Measurements from ENCODE around the gene TXNRD2.
"Not testable (repeated sequence)": the region's sequence is repeated elsewhere in the genome, so short reads cannot be mapped to it uniquely, and the experiment has no call there.

TXNRD2 gene

DNA sequence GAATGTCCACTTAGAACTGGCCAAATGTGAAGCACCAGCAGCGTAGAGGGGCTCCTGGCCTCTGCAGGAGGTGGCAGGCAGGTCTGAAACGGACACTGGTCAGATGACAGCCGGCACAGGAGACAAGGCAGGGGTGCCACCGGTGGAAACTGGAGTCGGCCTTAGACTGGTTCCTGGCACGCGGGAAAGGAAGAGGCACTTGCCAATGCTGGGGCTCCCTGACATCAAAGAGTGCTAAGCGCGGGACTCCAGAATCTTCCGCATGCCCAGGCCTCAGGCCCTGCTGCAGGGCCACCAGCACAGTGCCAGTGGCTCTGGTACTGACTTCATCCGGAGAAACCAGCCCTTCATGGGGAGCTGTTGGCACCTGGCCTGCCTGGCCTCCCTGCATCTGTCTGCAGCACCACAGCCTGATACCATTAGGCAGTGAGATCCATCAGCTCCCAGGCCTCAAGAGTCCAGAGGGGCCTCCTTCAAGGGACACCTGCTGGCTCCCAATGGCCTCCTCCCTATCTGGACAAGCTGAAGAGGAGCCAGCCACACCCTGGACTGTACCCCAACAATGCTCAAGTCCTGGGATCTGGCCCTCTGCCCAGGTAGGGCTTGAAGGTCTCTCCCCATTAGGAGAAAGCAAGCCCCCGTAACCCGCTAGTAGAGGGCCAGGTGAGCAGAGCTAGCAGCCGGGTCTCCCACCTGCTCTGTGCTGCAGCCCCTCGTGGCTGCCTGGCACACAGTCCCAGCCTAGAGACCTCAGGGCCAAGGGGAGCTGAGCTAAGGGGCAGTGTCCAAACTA, 57.3 kb downstream of the TXNRD2 start:
- H3K36me3 ChIP-seq (ENCODE audit: control insufficient read depth, insufficient read depth, low read length): no peaks in the 10 kb centered on the region
- H3K9me3 ChIP-seq (ENCODE audit: control insufficient read depth, insufficient read depth, low read length): no peaks in the 10 kb centered on the region
- H3K27ac ChIP-seq (ENCODE audit: low read length): no peak overlapping the region
- no peak overlapping the region for H3K4me3 ChIP-seq (ENCODE audit: low read length)
- H3K4me1 ChIP-seq (ENCODE audit: control insufficient read depth, insufficient read depth, low read length): peaks cover 13% of the 10 kb centered on the region
- DNase-seq (ENCODE audit: low read depth, low spot score): no peak
- H3K27me3 ChIP-seq (ENCODE audit: control insufficient read depth, insufficient read depth, low read length): no peaks in the 10 kb centered on the region
- no CpG with 5 or more reads among the region's 15 CpGs for WGBS (ENCODE audit: insufficient coverage, insufficient read length)

DNA sequence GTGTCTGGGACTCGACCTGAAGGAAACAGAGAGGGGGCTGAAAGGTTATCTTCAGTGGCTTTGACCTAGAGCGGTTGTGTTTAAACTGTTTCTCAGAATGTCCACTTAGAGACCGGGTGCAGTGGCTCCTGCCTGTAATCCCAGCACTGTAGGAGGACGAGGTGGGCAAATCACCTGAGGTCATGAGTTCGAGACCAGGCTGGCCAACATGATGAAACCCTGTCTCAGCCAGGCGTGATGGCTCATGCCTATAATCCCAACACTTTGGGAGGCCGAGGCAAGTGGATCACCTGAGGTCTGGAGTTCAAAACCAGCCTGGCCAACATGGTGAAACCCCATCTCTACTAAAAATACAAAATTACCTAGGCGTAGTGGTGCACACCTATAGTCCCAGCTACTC, 58.2 kb downstream of the TXNRD2 start:
- H3K27me3 ChIP-seq (ENCODE audit: control insufficient read depth, insufficient read depth, low read length); H3K4me3 ChIP-seq (ENCODE audit: low read length); DNase-seq (ENCODE audit: low read depth, low spot score); H3K27ac ChIP-seq (ENCODE audit: low read length); H3K36me3 ChIP-seq (ENCODE audit: control insufficient read depth, insufficient read depth, low read length); H3K9me3 ChIP-seq (ENCODE audit: control insufficient read depth, insufficient read depth, low read length): not testable (repeated sequence)
- peaks cover 15% of the 10 kb centered on the region for H3K4me1 ChIP-seq (ENCODE audit: control insufficient read depth, insufficient read depth, low read length)
- no CpG with 5 or more reads among the region's 8 CpGs for WGBS (ENCODE audit: insufficient coverage, insufficient read length)

DNA sequence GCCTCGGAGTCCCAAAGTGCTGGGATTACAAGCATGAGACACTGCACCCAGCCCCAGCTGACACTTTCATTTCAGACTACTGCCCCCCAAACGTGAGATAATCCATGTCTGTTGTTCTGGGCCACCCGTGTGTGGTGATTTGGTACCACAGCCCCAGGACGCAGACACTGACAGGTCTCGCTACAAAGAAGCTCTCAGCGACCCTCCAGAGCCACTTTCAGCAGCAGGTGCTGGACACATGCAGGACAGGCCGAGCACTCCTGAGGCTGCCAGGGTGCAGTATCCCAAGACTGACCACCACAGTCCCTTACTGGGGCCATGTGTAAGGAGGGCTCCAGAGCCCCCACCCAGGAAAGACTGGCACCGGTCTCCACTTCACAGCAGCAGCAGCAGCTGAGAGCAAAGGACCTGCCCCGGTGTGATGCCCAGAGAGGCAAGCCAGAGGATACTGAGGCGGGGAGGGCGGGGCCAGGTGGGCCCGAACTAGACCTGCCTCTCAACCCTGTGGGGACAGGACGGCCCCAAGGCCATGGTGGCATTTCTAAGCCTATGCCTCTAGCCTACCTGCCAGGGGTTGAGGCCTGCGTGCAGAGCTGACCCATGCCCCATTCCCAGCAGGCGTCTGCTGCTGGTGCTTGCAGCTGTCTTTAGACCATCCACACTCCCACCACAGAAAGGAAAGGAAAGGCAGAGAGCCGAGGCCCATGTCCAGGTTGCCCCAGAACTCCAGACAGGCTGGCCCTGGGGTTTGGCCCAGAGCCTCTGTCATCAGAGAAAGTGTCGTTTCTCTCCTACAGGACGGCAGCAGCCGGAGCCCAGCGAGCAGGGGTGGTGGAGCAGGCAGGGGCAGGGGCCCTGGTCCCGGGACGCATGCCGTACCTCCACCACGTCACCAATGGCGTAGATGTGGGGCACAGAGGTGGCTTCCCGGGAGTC, 58.9 kb downstream of the TXNRD2 start:
- Histone ChIP-seq H3K4me1 (ENCODE audit: control insufficient read depth, insufficient read depth, low read length) (peaks cover 17% of the 10 kb centered on the region), H3K4me3 (ENCODE audit: low read length) (no peak overlapping the region), H3K36me3 (ENCODE audit: control insufficient read depth, insufficient read depth, low read length) (no peaks in the 10 kb centered on the region), H3K27ac (ENCODE audit: low read length) (no peak overlapping the region), H3K27me3 (ENCODE audit: control insufficient read depth, insufficient read depth, low read length) (no peaks in the 10 kb centered on the region), H3K9me3 (ENCODE audit: control insufficient read depth, insufficient read depth, low read length) (no peaks in the 10 kb centered on the region)
- no CpG with 5 or more reads among the region's 26 CpGs for WGBS (ENCODE audit: insufficient coverage, insufficient read length)
- no peak for DNase-seq (ENCODE audit: low read depth, low spot score)

DNA sequence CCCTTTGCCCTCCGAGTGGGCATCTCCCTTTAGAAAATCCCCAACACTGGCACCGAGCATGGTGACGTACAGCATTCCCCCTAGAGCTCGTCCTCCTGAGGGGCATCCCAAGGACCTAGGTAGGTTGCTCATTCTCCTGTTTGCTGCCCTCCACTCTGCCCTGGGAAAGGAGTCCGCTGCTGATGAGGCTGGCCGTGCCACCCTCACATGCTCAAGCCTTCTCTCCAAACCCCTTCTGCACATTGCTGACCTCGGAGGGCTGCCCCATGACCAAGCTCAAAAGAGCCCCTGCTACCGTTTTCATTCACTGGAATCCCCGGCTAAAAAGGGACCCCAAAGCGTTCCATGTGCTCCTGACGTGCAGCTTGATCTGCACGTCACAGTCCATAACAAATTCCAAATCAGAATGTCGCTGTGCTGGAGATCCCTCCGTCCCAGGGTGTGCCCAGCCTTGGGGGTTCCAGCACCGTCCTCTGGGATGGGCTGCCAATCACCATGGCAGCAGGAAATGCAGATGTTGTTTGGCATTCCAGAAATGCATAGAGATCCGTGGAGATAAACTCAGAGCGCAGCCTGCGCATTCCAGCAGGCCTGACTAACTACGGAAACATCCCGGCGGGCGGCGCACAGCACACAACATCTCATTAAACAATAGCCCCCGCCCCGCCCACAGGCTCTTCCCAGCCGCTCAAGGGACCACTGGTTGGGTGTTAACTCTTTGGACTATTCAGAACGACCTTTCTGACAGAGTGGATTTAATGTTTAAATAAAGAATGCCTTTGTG, 60.6 kb downstream of the TXNRD2 start:
- no peaks in the 10 kb centered on the region for H3K27me3 ChIP-seq (ENCODE audit: control insufficient read depth, insufficient read depth, low read length)
- H3K4me3 ChIP-seq (ENCODE audit: low read length): 0 out of 2 replicates have a peak overlapping the region, but pooled peaks have one; percentile 4
- WGBS (ENCODE audit: insufficient coverage, insufficient read length): no CpG with 5 or more reads among the region's 27 CpGs
- no peaks in the 10 kb centered on the region for H3K9me3 ChIP-seq (ENCODE audit: control insufficient read depth, insufficient read depth, low read length)
- peak; percentile 94 for DNase-seq (ENCODE audit: low read depth, low spot score)
- H3K4me1 ChIP-seq (ENCODE audit: control insufficient read depth, insufficient read depth, low read length): peaks cover 17% of the 10 kb centered on the region
- no peak overlapping the region for H3K27ac ChIP-seq (ENCODE audit: low read length)
- H3K36me3 ChIP-seq (ENCODE audit: control insufficient read depth, insufficient read depth, low read length): no peaks in the 10 kb centered on the region

DNA sequence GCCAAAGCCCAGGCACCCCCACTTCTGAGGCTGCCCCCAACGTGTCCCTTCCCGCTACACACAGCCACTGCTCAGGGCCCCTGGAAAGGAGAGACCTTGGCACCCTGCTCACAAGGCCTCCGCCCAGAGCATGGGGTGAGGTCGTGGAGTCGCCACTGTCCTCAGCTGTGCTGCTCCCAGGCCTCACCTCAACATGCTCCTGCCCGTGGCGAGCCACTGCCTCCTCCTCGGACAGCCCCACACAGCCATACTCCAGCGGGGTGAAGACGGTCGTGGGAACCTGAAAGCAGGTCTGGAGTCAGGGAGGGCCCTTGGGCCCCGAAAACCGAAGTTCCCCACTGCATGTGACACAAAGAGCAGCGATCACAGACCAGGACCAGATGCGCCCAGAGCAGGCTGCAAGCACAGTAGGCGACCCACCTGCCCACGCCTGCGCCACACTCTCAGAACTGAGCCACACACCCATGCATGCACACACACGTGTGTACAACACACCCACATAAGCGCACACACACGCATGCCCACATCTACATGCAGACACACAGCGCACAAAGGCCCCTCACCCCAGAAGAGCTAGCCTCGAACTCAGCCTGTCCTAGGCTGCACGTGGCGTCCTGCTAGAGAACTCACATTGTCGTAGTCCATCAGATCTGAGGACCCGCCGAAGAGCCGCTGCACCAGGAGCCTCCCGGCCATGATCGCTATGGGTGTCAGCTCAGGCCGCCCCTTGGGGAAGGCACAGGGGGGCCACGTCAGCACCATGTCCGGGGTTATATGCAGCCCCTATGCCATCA, 61.4 kb downstream of the TXNRD2 start:
- H3K27ac ChIP-seq (ENCODE audit: low read length): no peak overlapping the region
- no CpG with 5 or more reads among the region's 34 CpGs for WGBS (ENCODE audit: insufficient coverage, insufficient read length)
- no peak for DNase-seq (ENCODE audit: low read depth, low spot score)
- H3K36me3 ChIP-seq (ENCODE audit: control insufficient read depth, insufficient read depth, low read length): no peaks in the 10 kb centered on the region
- peaks cover 17% of the 10 kb centered on the region for H3K4me1 ChIP-seq (ENCODE audit: control insufficient read depth, insufficient read depth, low read length)
- H3K9me3 ChIP-seq (ENCODE audit: control insufficient read depth, insufficient read depth, low read length): no peaks in the 10 kb centered on the region
- no peaks in the 10 kb centered on the region for H3K27me3 ChIP-seq (ENCODE audit: control insufficient read depth, insufficient read depth, low read length)
- no peak overlapping the region for H3K4me3 ChIP-seq (ENCODE audit: low read length)

DNA sequence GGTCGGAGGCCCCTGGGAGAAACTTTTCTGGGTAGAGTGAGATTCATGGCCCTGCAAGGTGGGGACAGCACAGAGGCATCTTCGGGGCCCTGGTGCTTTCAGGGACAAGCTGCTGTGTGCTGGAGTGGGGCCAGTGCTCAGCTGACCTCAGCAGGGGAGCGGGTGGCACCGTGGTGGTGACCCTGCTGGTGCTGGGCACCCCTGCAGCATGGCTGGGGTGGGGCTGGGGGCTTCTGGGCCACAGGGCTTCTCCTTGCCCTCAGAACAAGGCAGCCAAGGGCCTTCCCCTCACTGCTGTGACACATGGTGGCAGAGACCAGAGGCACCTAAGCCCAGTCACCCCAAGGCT, 62.0 kb downstream of the TXNRD2 start:
- no peak for DNase-seq (ENCODE audit: low read depth, low spot score)
- Histone ChIP-seq H3K9me3 (ENCODE audit: control insufficient read depth, insufficient read depth, low read length) (no peaks in the 10 kb centered on the region), H3K4me1 (ENCODE audit: control insufficient read depth, insufficient read depth, low read length) (peaks cover 17% of the 10 kb centered on the region), H3K4me3 (ENCODE audit: low read length) (no peak overlapping the region), H3K36me3 (ENCODE audit: control insufficient read depth, insufficient read depth, low read length) (no peaks in the 10 kb centered on the region), H3K27ac (ENCODE audit: low read length) (no peak overlapping the region), H3K27me3 (ENCODE audit: control insufficient read depth, insufficient read depth, low read length) (no peaks in the 10 kb centered on the region)
- no CpG with 5 or more reads among the region's 4 CpGs for WGBS (ENCODE audit: insufficient coverage, insufficient read length)

DNA sequence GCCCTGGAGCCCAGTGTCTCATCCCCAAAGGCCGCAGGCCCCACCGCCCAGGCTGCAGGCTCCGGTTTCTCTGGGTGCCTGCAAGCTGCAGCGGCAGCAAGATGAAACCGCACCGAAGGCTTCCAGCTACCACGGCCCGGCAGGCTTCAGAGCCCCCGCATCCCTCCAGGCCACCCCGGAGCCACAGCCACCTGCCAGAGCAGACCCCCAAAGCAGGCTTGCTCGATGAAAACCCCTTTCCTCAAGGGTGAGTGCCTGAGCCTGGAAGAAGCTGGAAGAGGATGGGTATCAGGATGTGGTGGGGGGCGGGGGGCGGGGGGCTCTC, 62.4 kb downstream of the TXNRD2 start:
- Histone ChIP-seq H3K36me3 (ENCODE audit: control insufficient read depth, insufficient read depth, low read length) (no peaks in the 10 kb centered on the region), H3K9me3 (ENCODE audit: control insufficient read depth, insufficient read depth, low read length) (no peaks in the 10 kb centered on the region), H3K27me3 (ENCODE audit: control insufficient read depth, insufficient read depth, low read length) (no peaks in the 10 kb centered on the region), H3K4me1 (ENCODE audit: control insufficient read depth, insufficient read depth, low read length) (peaks cover 17% of the 10 kb centered on the region), H3K27ac (ENCODE audit: low read length) (no peak overlapping the region), H3K4me3 (ENCODE audit: low read length) (no peak overlapping the region)
- no CpG with 5 or more reads among the region's 13 CpGs for WGBS (ENCODE audit: insufficient coverage, insufficient read length)
- DNase-seq (ENCODE audit: low read depth, low spot score): no peak

DNA sequence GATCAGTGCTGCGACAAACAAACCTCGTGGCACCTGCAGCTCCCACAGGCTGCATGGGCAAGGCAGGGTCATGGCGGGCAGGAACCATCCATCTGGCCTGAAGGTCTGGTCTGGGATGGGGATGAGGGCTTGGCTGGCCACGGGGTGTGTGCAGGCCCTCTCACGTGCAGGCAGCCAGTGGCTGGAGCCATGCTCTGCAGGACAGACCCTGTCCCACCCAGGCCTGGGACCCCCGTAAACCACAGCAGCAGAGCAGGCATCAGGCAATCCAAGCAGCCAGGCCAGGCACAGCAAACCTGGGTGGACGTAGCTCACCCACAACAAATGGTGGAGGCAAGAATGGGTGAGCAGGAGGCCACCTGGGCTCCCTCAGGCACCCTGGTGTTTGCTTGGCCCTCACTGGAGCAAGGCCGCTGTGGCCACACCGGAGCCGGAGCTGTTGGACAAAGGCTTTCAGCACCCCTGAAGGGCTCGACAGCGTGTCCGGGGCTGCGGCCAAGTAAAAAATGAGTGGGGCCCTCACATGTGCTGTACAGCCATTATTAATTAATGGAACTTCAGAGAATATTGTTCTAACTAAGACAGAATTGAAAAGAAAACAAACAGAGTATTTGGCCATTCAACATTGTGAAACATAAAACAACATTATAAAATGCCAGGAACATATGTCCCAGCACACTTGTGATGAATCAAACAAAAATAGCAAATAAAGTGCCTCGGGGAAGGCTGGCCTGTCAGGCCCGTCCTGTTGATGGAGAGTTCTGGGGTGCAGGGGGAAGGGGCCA, 63.0 kb downstream of the TXNRD2 start:
- Histone ChIP-seq H3K4me3 (ENCODE audit: low read length) (no peak overlapping the region), H3K36me3 (ENCODE audit: control insufficient read depth, insufficient read depth, low read length) (no peaks in the 10 kb centered on the region), H3K4me1 (ENCODE audit: control insufficient read depth, insufficient read depth, low read length) (peaks cover 17% of the 10 kb centered on the region), H3K9me3 (ENCODE audit: control insufficient read depth, insufficient read depth, low read length) (no peaks in the 10 kb centered on the region), H3K27ac (ENCODE audit: low read length) (no peak overlapping the region), H3K27me3 (ENCODE audit: control insufficient read depth, insufficient read depth, low read length) (no peaks in the 10 kb centered on the region)
- no peak for DNase-seq (ENCODE audit: low read depth, low spot score)
- WGBS (ENCODE audit: insufficient coverage, insufficient read length): no CpG with 5 or more reads among the region's 16 CpGs

DNA sequence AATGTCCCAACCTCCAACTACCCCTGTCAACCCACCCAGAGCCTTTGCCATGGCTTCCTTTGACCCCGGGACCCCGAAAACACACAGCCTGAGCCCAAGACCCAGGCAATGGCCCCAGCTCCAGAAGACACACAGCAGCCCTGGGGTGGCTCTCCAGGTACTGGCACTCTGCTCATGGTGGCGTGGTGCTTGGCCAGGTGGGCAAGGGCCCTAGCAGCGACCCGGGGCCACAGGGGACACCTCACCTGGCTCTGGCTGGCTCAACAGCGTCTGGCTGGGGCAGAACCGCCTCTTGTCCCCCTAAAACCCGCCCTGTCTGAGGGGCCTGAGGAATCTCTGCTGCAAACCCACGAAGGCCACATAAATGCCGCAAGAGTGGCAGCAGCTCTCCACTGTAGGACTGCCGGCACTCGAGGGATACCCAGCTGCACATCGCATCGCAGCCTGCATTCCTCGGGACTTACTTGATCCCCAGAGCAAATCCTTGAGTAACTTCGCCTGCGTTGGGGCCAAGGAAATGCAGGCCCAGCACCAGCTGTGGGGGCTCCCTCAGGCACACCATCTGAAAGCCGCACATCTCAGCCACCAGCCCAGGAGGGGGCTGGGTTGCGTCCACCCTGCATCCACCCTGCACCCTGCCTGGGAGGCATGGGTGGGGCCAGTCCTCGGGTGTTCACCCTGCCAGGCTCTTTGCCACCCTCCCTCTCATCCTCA, 63.8 kb downstream of the TXNRD2 start:
- peaks cover 17% of the 10 kb centered on the region for H3K4me1 ChIP-seq (ENCODE audit: control insufficient read depth, insufficient read depth, low read length)

More for the DNA sequence above, 63.8 kb downstream of the TXNRD2 start:
- no peak for DNase-seq (ENCODE audit: low read depth, low spot score)
- WGBS (ENCODE audit: insufficient coverage, insufficient read length): no CpG with 5 or more reads among the region's 20 CpGs
- Histone ChIP-seq H3K27me3 (ENCODE audit: control insufficient read depth, insufficient read depth, low read length) (no peaks in the 10 kb centered on the region), H3K4me3 (ENCODE audit: low read length) (no peak overlapping the region), H3K27ac (ENCODE audit: low read length) (no peak overlapping the region), H3K36me3 (ENCODE audit: control insufficient read depth, insufficient read depth, low read length) (no peaks in the 10 kb centered on the region), H3K9me3 (ENCODE audit: control insufficient read depth, insufficient read depth, low read length) (no peaks in the 10 kb centered on the region)

All from iPS DF 6.9 (cell line).